GM12878 (cell line): ENCODE data around the gene TC2N.

Experiments
- BACH1 ChIP-seq: fragments of 450-650 bp; IDR thresholded peaks from 2 replicates; pipeline ENCODE4 v1.6.1; 2017; ENCODE audit warnings: mild to moderate bottlenecking, borderline replicate concordance
- CHD4 ChIP-seq: fragments of 200-600 bp; sonication (generic); IDR thresholded peaks from 2 replicates; pipeline ENCODE4 v1.6.1; 2016; ENCODE audit warnings: mild to moderate bottlenecking
- CREB1 ChIP-seq: IDR thresholded peaks from 2 replicates; pipeline ENCODE4 v1.6.1; 2012; ENCODE audit warnings: low read depth, mild to moderate bottlenecking, inconsistent platforms
- CTCF ChIP-seq, 3 experiments: IDR thresholded peaks in 2 of 3; conservative IDR thresholded peaks in 1 of 3; 2 replicates each; pipeline ENCODE4 v1.5.1; 2011; ENCODE audit warnings: low read depth in 3 of 3, low read length in 3 of 3, mild to moderate bottlenecking in 3 of 3, control low read depth in 2 of 3, moderate library complexity in 2 of 3, inconsistent platforms in 1 of 3, mixed read lengths in 1 of 3; ENCODE audit not compliant: control insufficient read depth in 2 of 3, insufficient read depth in 1 of 3; ENCODE audit errors: extremely low read depth in 1 of 3
- EGR1 ChIP-seq, 2 experiments: IDR thresholded peaks; 1 replicate in 1 of 2; 2 replicates in 1 of 2; pipeline ENCODE4 v1.6.1; 2011 to 2012; ENCODE audit warnings: low read depth in 2 of 2, low read length in 2 of 2, borderline replicate concordance in 1 of 2, mild to moderate bottlenecking in 1 of 2, moderate library complexity in 1 of 2
- EZH2 ChIP-seq: IDR thresholded peaks from 2 replicates; pipeline ENCODE4 v1.6.1; 2012; ENCODE audit warnings: low read depth, mild to moderate bottlenecking, control low read depth, inconsistent platforms, low read length, borderline replicate concordance; ENCODE audit not compliant: control insufficient read depth
- HDAC6 ChIP-seq: fragments of 200-600 bp; sonication (generic); IDR thresholded peaks from one replicate; pipeline ENCODE4 v1.8.0; 2017; ENCODE audit warnings: antibody characterized with exemption; ENCODE audit not compliant: unreplicated experiment
- IRF3 ChIP-seq: fragments of 450-650 bp; IDR thresholded peaks from 2 replicates; pipeline ENCODE4 v1.6.1; 2014; ENCODE audit warnings: mild to moderate bottlenecking
- JUND ChIP-seq: IDR thresholded peaks from 2 replicates; pipeline ENCODE4 v1.6.1; 2012; ENCODE audit warnings: low read depth, mild to moderate bottlenecking, low read length, improper control_type of control experiment, moderate library complexity
- PKNOX1 ChIP-seq: fragments of 450-650 bp; IDR thresholded peaks from 2 replicates; pipeline ENCODE4 v1.6.1; 2016; ENCODE audit warnings: mild to moderate bottlenecking
- POLR2A ChIP-seq: IDR thresholded peaks from 2 replicates; pipeline ENCODE4 v1.6.1; 2011; ENCODE audit warnings: low read depth, mild to moderate bottlenecking, low read length
- REST ChIP-seq: IDR thresholded peaks from 2 replicates; pipeline ENCODE4 v1.6.1; 2012; ENCODE audit warnings: mild to moderate bottlenecking, low read depth, low read length

- no peak for TF ChIP-seq BACH1
- no peak for TF ChIP-seq EZH2
- TF ChIP-seq CHD4: no peak
- TF ChIP-seq CTCF (IDR thresholded peaks at IDR 0.05 in 2 of 3, conservative IDR thresholded peaks at IDR 0.05 in 1 of 3; ENCODE audit: control insufficient read depth in 2 of 3, extremely low read depth in 1 of 3, insufficient read depth in 1 of 3, low read depth in 3 of 3, low read length in 3 of 3): no peak
- TF ChIP-seq PKNOX1: no peak
- no peak for TF ChIP-seq POLR2A
- no peak for TF ChIP-seq JUND
- no peak for TF ChIP-seq CREB1
- no peak for TF ChIP-seq REST
- no peak for TF ChIP-seq IRF3
- no peak for TF ChIP-seq HDAC6
- TF ChIP-seq EGR1 (IDR thresholded peaks at IDR 0.05; ENCODE audit: borderline replicate concordance in 1 of 2, low read depth in 2 of 2, low read length in 2 of 2): no peak
Observed at GRCh38 chr14:91793704-91794103, 73.6 kb downstream of the TC2N start.
